ENCODE results near the gene PODXL2.
"Not testable (repeated sequence)": the region's sequence is repeated elsewhere in the genome, so short reads cannot be mapped to it uniquely, and the experiment has no call there.

The PODXL2 gene

GRCh38 chr3:127605547-127605946 lies 23.4 kb upstream of the PODXL2 start:
- DNase-seq: not testable (repeated sequence)

- DNase-seq: no peak
Observed at GRCh38 chr3:127606086-127606805, 22.7 kb upstream of the PODXL2 start.

- no peak for DNase-seq
Observed at GRCh38 chr3:127606981-127607595, 21.9 kb upstream of the PODXL2 start.

- DNase-seq: no peak
Observed at GRCh38 chr3:127607675-127608361, 21.2 kb upstream of the PODXL2 start.

- DNase-seq: no peak
Observed at GRCh38 chr3:127608362-127608718, 20.6 kb upstream of the PODXL2 start.

GRCh38 chr3:127610105-127610504 lies 18.9 kb upstream of the PODXL2 start:
- no peak for DNase-seq

GRCh38 chr3:127611251-127611650 lies 17.7 kb upstream of the PODXL2 start:
- DNase-seq: no peak

- DNase-seq: no peak
Observed at GRCh38 chr3:127612966-127613365, 16.0 kb upstream of the PODXL2 start.

- DNase-seq: no peak
Observed at GRCh38 chr3:127613406-127613805, 15.6 kb upstream of the PODXL2 start.

- no peak for DNase-seq
Observed at GRCh38 chr3:127614928-127615589, 13.9 kb upstream of the PODXL2 start.

- DNase-seq: no peak
Observed at GRCh38 chr3:127615631-127616305, 13.2 kb upstream of the PODXL2 start.

GRCh38 chr3:127616836-127617605 lies 12.0 kb upstream of the PODXL2 start:
- DNase-seq: no peak

GRCh38 chr3:127618891-127619290 lies 10.1 kb upstream of the PODXL2 start:
- no peak for DNase-seq

GRCh38 chr3:127620637-127621375 lies 8.2 kb upstream of the PODXL2 start:
- DNase-seq: no peak

- no peak for DNase-seq
Observed at GRCh38 chr3:127622031-127622430, 7.0 kb upstream of the PODXL2 start.

GRCh38 chr3:127622772-127623576 lies 6.0 kb upstream of the PODXL2 start:
- no peak for DNase-seq

GRCh38 chr3:127624063-127624462 lies 4.9 kb upstream of the PODXL2 start:
- no peak for DNase-seq

- DNase-seq: no peak
Observed at GRCh38 chr3:127625821-127626220, 3.2 kb upstream of the PODXL2 start.

GRCh38 chr3:127628426-127628787 lies 578 bp upstream of the PODXL2 start:
- DNase-seq: no peak

GRCh38 chr3:127629467-127630403 lies 750 bp downstream of the PODXL2 start:
- DNase-seq: no peak
